Tibial nerve (tissue), 4 donors: ENCODE measurements around the gene HOXC10. TPM values are rescaled to one million over a fixed set of nuclear protein-coding genes. Genes with fewer than 3 reads are reported as not detected.

Experiments used
- DNase-seq, 2 donors: peaks; one replicate each; pipeline ENCODE4 v3.0.0-alpha.2; 2019; ENCODE audit warnings: low spot score in 2 of 2
- H3K27ac ChIP-seq, 4 donors: fragments of 200-600 bp; sonication (generic) in 3 of 4; one replicate each; pipeline ENCODE4 v1.5.1; 2017 to 2019; ENCODE audit warnings: mild to moderate bottlenecking in 1 of 4
- H3K27me3 ChIP-seq, 2 donors: fragments of 200-600 bp; sonication (generic) in 1 of 2; one replicate each; pipeline versions ENCODE4 v1.5.1 to v1.6.0; 2017 to 2019
- H3K36me3 ChIP-seq, 3 donors: fragments of 200-600 bp; sonication (generic); one replicate each; pipeline ENCODE4 v1.5.1; 2018 to 2019
- H3K4me1 ChIP-seq, 4 donors: fragments of 200-600 bp; sonication (generic) in 3 of 4; one replicate each; pipeline ENCODE4 v1.5.1; 2017 to 2019
- H3K4me3 ChIP-seq, 4 donors: fragments of 200-600 bp; sonication (generic) in 3 of 4; one replicate each; pipeline ENCODE4 v1.5.1; 2017 to 2019; ENCODE audit warnings: mild to moderate bottlenecking in 1 of 4, moderate library complexity in 1 of 4
- H3K9me3 ChIP-seq, 4 donors: fragments of 200-600 bp; sonication (generic) in 3 of 4; one replicate each; pipeline ENCODE4 v1.5.1; 2017 to 2019
- EP300 ChIP-seq, 2 donors: sonication (generic); formaldehyde crosslinking; IDR thresholded peaks; one replicate each; pipeline ENCODE4 v1.6.1; 2017; ENCODE audit warnings: antibody characterized with exemption in 2 of 2, mild to moderate bottlenecking in 1 of 2
- POLR2A ChIP-seq, 2 donors: fragments of 450-650 bp; IDR thresholded peaks; one replicate each; pipeline ENCODE4 v1.6.1; 2017; ENCODE audit warnings: antibody characterized with exemption in 2 of 2, mild to moderate bottlenecking in 2 of 2, moderate library complexity in 2 of 2
- WGBS, 2 donors: methylation state at CpG; one replicate each; pipeline ENCODE4 v1.1.5; 2018; 5-methylcytosine and 5-hydroxymethylcytosine counted together
- total RNA-seq, 4 donors: library from RNA; depleted of rRNA; stranded (reverse); fragments of >200 nt; gene quantifications; one replicate each; pipeline ENCODE4 v1.1.0, GENCODE V29; 2016
- TF ChIP-seq, protein P1 (sequence below), 5 experiments: fragments of 200-600 bp in 3 of 5; fragments of 450-650 bp in 2 of 5; sonication (generic) in 3 of 5; IDR thresholded peaks; one replicate each; pipeline ENCODE4 v1.5.1; 2016 to 2019; ENCODE audit warnings: antibody characterized with exemption in 5 of 5, mild to moderate bottlenecking in 3 of 5, moderate library complexity in 2 of 5

HOXC10 gene
- total RNA-seq, 4 donors from 2014 or later, result 1.7 to 6.1 (median 2.5) TPM

DNA sequence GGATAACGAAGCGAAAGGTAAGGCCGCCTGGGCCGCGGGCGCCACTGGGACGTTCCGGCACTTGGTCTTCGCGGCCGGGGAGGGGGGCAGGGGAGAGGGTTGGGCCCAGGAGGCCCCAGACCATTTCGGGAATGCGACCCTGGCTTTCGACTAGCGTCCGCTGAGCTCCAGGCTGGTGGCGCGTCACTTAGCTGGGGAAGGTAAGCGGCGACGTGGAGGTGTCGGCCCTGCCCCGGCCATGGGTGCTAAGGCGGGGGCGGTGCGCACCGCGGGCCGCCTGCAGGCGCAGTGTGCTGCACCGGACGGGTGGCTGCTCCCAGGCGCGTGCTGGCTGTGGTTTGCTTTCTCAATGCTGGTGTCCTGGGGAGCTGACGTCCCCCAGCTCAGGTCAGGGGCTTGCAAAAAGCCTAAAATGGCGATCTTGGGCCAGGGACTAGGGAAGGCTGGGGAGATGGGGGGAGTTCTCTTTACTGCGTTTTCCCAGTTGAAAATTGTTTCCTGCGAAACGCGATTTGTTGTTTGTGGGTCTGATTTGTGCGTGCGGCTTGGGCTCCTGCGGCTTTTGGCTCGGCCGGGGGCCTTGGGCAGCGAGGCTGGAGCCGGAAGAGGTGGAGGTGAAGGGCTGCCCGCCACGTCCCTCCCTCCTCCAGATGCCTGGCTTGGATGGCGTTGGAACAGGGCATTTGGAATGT is 1.2 kb downstream of the HOXC10 start:
- H3K4me3 ChIP-seq, result peak overlapping the region; percentile 36 to 66 (median 50)
- H3K4me1 ChIP-seq, result peaks cover 0 to 51% (median 11%) of the 10 kb centered on the region in 4 donors
- no peak for DNase-seq
- H3K27ac ChIP-seq, result peak overlapping the region; percentile 68 to 88 (median 76)
- no peaks in the 10 kb centered on the region for H3K36me3 ChIP-seq
- H3K27me3 ChIP-seq, result peaks cover 0 to 92% of the 10 kb centered on the region in 2 donors
- H3K9me3 ChIP-seq, result no peaks in the 10 kb centered on the region
- WGBS, 2 donors, result 13 to 22% methylated on average over 28 to 39 of the region's 50 CpGs
- TF ChIP-seq EP300 (IDR thresholded peaks at IDR 0.05) (peak in 1 of 2 donors; percentile 21), POLR2A (IDR thresholded peaks at IDR 0.05) (no peak)
- TF ChIP-seq, protein P1, sequence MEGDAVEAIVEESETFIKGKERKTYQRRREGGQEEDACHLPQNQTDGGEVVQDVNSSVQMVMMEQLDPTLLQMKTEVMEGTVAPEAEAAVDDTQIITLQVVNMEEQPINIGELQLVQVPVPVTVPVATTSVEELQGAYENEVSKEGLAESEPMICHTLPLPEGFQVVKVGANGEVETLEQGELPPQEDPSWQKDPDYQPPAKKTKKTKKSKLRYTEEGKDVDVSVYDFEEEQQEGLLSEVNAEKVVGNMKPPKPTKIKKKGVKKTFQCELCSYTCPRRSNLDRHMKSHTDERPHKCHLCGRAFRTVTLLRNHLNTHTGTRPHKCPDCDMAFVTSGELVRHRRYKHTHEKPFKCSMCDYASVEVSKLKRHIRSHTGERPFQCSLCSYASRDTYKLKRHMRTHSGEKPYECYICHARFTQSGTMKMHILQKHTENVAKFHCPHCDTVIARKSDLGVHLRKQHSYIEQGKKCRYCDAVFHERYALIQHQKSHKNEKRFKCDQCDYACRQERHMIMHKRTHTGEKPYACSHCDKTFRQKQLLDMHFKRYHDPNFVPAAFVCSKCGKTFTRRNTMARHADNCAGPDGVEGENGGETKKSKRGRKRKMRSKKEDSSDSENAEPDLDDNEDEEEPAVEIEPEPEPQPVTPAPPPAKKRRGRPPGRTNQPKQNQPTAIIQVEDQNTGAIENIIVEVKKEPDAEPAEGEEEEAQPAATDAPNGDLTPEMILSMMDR (IDR thresholded peaks at IDR 0.05), result peak in 2 of 5 experiments; percentile 28 to 36

DNA sequence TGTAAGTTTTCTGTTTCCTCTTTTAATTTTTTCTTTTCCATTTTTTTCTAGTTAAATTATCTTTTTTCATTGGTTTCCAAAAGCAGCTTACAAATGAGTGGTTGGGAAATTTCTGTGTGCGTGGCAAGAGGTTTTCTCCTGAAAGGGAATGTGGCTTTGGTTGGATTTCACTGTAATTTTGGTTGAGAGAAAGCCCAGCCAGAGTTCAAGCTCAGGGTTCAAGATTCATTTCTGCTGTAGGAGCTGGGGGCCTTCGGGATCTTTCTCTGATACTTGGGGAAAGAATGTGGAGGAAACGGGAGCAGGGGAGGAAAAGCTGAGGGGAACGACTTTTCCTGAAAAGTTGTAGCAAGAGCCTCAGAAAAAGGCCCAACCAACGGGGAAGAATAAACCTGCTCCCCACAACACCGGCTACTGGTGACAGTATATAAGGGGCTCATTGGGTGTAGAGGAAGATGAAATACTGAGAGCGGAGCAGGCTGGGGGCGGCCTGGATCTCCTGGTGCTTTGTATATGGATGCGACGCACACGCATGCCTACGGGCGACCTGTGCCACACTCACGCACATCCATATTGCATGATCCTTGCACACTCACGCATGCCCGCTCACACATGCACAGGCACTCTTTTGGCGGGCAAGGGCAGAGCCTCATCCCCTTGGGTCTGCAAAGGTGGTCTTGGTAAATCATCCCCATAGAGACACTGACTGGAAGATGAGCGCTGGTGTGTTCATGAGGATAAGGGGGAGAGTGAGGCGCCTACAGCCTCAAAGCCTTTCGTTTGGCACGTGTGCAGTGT is 1.9 kb downstream of the HOXC10 start:
- Histone ChIP-seq H3K4me3 (peak overlapping the region in 2 of 4 donors; percentile 36 to 66), H3K27ac (peak overlapping the region in 3 of 4 donors; percentile 68 to 88 (median 77)), H3K36me3 (no peaks in the 10 kb centered on the region), H3K9me3 (no peaks in the 10 kb centered on the region), H3K27me3 (peaks cover 0 to 92% of the 10 kb centered on the region in 2 donors), H3K4me1 (peaks cover 0 to 51% (median 11%) of the 10 kb centered on the region in 4 donors)
- no peak for DNase-seq
- TF ChIP-seq EP300 (IDR thresholded peaks at IDR 0.05) (no peak), POLR2A (IDR thresholded peaks at IDR 0.05) (no peak)
- TF ChIP-seq, protein P1 (IDR thresholded peaks at IDR 0.05), result no peak
- 71 to 74% methylated on average over 21 of the region's 21 CpGs for WGBS, 2 donors

DNA sequence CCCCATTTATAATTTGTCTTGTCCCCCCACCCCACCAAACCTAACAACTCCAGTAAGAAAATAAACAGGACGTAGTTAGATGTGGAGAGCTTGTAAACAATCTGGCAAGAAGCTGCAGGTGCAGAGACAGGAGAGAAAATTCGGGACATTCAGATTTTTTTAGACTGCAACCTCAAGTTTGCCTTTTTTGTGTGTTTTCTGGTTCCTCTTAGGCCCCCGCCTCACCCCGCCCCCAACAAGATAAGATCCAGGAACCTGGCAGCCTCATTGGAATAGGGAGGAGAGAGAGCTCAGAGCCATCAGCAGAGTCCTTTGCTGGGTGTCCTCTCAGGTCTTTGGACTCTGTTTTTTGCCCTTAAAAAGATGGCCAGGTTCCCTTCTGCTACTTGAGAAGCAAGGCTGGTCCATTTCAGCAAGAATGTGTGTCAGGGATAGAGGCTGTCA is 2.9 kb downstream of the HOXC10 start:
- WGBS, 2 donors, result 67 to 70% methylated on average over 4 of the region's 4 CpGs
- DNase-seq, result no peak
- H3K4me3 ChIP-seq, result no peak overlapping the region
- peaks cover 0 to 51% (median 11%) of the 10 kb centered on the region in 4 donors for H3K4me1 ChIP-seq
- no peaks in the 10 kb centered on the region for H3K36me3 ChIP-seq
- peaks cover 0 to 90% of the 10 kb centered on the region in 2 donors for H3K27me3 ChIP-seq
- TF ChIP-seq POLR2A (IDR thresholded peaks at IDR 0.05) (no peak), EP300 (IDR thresholded peaks at IDR 0.05) (no peak)
- H3K27ac ChIP-seq, result no peak overlapping the region
- H3K9me3 ChIP-seq, result no peaks in the 10 kb centered on the region

DNA sequence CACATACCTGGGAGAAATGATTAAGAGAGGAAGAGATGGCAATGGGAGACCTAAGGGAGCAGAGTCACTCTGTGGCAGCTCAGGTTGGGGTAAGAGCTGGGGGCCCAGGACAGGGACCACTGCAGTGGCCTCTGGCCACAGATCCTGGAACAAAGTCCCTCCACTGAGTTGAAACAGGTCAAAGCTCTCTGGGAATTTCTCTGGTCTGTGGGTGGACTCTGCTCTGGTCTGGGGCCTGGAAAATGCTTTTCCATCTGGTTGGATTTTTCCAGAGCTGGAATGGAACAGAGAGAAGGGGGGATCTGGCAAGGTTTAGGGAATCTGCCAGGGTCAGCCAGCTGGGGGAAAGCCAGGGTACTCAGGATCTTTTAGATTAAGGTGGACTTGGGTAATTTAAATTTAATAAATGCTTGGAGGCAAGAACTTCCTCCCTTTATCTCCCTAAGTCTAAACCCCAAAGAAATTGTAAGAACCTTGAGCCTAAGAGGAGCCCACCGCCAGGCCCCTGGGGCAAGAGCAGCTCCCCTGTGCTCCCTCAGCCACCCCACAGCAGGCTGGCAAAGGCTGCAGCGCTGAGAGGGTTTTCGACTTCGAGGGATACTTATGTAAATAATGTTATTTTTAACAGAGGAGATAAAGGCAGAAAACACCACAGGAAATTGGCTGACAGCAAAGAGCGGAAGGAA is 3.7 kb downstream of the HOXC10 start:
- TF ChIP-seq EP300 (IDR thresholded peaks at IDR 0.05) (no peak), POLR2A (IDR thresholded peaks at IDR 0.05) (no peak)
- TF ChIP-seq, protein P1 (IDR thresholded peaks at IDR 0.05), result no peak
- peaks cover 0 to 89% of the 10 kb centered on the region in 2 donors for H3K27me3 ChIP-seq
- H3K4me3 ChIP-seq, result no peak overlapping the region
- DNase-seq, result no peak
- H3K4me1 ChIP-seq, result peaks cover 0 to 51% (median 11%) of the 10 kb centered on the region in 4 donors
- no peaks in the 10 kb centered on the region for H3K9me3 ChIP-seq
- H3K36me3 ChIP-seq, result no peaks in the 10 kb centered on the region
- peak overlapping the region in 1 of 4 donors; percentile 32 for H3K27ac ChIP-seq
- WGBS, 2 donors, result 28 to 29% methylated on average over 5 of the region's 5 CpGs
